Suprapubic skin (tissue), 3 donors: ENCODE data around the gene RTL9.

Source experiments
- EP300 ChIP-seq: sonication (generic); formaldehyde crosslinking; IDR thresholded peaks from one replicate; pipeline ENCODE4 v1.6.1; 2017; ENCODE audit warnings: antibody characterized with exemption
- TF ChIP-seq, protein P1 (sequence below), 2 donors: fragments of 200-600 bp in 1 of 2; fragments of 450-650 bp in 1 of 2; sonication (generic) in 1 of 2; IDR thresholded peaks; one replicate each; pipeline ENCODE4 v1.5.1; 2016 to 2019; ENCODE audit warnings: antibody characterized with exemption in 2 of 2, mild to moderate bottlenecking in 1 of 2, moderate library complexity in 1 of 2

DNA sequence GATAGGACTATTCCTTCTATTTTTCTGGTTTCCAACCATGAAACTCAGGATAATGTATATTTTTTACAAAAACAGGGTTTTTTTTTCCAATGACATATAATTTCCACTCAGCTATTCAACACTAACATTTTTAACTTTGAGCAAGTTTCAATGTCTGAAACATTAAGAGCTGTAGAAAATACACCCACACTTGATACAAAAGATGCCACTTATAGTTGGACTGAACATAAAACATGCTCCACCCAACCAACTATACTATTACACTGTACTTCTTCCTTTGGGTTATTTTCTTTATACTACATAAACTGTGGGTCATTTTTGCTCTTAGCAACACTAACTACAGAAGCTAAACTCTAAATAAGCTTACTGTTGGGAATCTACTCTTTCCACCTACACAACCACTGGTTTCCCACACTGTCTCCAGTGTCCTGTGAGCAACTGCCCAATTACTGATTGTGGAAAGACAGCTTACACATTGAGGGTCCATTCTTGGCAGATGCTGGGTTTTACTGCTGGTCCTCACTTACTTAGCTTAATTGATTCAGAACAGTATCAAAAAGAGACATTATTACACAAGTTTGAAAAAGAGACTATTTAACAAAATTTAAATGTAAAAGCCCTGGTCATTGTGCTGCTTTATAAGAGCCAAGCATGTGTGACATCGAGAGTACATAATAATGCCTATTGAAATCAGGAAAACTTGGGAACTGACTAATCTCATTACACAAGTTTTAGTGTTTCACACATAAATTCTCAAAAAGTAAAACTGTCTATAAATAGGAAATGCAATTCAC lies 47.0 kb upstream of the RTL9 start:
- no peak for TF ChIP-seq EP300
- TF ChIP-seq, protein P1, sequence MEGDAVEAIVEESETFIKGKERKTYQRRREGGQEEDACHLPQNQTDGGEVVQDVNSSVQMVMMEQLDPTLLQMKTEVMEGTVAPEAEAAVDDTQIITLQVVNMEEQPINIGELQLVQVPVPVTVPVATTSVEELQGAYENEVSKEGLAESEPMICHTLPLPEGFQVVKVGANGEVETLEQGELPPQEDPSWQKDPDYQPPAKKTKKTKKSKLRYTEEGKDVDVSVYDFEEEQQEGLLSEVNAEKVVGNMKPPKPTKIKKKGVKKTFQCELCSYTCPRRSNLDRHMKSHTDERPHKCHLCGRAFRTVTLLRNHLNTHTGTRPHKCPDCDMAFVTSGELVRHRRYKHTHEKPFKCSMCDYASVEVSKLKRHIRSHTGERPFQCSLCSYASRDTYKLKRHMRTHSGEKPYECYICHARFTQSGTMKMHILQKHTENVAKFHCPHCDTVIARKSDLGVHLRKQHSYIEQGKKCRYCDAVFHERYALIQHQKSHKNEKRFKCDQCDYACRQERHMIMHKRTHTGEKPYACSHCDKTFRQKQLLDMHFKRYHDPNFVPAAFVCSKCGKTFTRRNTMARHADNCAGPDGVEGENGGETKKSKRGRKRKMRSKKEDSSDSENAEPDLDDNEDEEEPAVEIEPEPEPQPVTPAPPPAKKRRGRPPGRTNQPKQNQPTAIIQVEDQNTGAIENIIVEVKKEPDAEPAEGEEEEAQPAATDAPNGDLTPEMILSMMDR (IDR thresholded peaks at IDR 0.05) = no peak
